SKM-1 treated with dmso at 0.1 percent for 144 hours (cell line): ENCODE measurements around the gene ECT2L.
"Not testable (repeated sequence)": the region's sequence is repeated elsewhere in the genome, so short reads cannot be mapped to it uniquely, and the experiment has no call there.

ENCODE experiments used
- DNase-seq: peaks from one replicate; lab custom pipeline; 2025; ENCODE audit not compliant: unreplicated experiment; lab: John Stamatoyannopoulos, UW

The ECT2L gene

DNA sequence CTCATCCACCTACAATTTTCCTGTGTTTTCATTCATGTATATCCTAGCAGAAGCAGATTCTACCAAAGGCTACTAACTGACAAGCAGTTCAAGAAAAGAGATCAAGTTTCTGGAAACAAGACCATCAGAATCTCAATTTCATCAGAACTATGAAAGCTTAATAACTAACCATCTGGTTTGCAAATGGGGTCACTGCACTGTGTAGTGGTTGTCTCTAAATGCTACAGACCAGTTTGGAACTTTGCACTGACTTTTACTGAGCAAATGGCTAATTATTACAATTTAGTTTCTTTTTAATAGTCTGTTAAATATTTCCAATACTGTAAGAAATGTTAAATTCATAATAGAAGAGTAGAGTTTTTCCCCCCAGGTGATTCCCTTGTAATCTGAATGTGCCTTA is 127.7 kb downstream of the ECT2L start:
- DNase-seq: no peak

DNA sequence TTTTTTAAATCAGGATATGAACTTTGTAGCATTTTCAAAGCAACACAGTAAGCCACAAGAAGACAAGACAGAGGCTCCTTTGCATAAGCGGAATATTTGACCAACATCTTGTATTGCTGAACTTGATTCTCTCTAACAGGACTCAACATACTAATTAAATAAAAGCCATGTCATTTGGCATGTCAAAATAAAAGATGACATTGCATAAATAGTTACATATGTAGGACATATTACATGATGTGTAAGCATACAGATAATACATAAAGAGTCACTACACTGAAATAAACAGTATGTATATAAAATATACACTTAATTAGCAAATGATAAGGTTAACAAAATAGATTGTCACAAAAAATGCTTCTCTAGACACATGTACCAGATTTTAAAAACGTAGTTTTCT is 129.9 kb downstream of the ECT2L start:
- DNase-seq: no peak

DNA sequence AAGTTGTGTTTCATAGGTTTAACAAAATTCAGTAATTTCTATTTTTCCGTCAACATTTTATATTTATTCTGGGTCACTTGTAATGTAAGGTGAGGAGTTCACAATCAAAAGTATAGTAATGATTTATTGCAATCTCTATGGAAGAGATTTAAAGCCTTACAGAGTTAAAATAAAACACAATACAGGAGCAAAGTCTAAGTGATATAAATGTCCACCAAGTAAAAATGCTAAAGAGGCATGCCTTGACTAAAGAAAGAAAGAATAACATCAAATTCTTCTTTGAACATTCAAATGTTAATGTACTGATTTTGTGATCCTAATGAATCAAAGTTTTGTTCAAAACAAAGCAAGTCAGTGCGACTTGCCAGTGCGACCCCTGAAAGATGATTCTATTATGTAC is 130.7 kb downstream of the ECT2L start:
- DNase-seq: no peak

DNA sequence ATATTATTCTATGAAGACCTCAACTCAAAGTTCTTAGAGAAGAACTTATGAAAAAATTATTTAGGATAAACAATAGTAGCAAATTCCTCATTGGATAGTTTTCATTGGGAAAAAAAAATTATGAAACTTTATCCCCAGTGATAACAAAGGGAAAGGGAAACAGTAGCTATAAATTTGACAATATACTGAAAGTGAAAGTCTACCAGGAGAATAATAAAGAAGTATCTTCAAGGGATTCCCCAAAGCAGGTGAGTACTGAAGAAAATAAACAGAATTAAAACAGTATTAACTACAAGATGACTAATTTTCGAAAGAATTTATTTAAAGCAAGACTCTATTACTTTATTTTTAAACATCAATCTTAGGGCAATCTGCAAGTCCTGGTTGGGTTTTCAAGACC is 135.8 kb downstream of the ECT2L start:
- DNase-seq: no peak

DNA sequence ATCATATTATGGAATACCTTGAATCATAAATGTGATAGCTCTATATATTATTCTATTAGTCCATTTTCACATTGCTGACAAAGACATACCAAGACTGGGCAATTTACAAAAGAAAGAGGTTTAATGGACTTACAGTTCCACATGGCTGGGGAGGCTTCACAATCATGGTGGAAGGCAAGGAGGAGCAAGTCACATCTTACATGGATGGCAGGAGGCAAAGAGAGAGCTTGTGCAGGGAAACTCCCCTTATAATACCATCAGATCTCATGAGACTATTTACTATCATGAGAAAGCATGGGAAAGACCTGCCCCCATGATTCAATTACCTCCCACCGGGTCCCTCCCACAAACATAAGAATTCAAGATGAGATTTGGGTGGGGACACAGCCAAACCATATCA is 141.0 kb downstream of the ECT2L start:
- not testable (repeated sequence) for DNase-seq

DNA sequence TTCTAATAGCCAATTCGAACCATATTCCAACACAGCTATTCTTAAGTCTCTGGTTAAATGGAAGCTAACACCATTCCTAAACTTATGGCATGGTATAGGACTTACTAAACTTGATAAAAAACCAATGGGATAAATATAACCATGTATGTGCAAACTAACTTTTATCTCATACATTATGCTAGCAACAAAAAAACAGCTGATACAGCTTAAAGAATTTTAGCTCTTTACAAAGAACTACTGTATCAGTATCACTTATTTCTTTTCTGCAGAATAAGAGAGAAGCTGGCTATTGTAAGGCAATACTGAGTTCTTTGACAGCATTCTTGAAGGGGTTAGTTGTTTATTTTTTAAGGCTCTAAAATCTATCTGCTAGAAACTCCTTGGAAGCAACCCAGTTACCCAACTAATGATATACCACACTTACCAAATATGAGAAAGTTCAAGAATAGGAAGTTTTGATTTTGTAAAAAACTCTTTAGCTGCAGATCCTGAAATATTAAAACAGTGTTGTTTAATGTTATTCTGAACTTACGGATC is 147.3 kb downstream of the ECT2L start:
- DNase-seq: no peak

DNA sequence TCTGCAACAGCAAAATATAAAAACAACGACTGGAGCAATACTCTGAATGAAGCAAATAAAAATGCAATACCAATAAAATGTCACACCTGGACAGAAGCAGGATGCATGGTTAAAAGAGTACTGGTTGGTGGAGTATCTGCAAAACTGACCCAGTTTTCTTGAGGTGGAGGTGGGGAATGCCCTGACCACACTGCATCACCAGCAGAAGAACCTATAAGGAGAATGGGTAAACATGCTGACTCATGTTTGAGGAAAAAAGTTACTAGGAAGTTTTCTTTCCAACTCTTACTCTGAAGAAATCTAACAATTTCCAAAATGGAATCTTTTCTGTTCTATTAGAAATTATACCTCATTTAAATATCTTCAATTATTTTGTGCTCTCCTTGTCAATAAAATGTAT is 148.5 kb downstream of the ECT2L start:
- DNase-seq: no peak

DNA sequence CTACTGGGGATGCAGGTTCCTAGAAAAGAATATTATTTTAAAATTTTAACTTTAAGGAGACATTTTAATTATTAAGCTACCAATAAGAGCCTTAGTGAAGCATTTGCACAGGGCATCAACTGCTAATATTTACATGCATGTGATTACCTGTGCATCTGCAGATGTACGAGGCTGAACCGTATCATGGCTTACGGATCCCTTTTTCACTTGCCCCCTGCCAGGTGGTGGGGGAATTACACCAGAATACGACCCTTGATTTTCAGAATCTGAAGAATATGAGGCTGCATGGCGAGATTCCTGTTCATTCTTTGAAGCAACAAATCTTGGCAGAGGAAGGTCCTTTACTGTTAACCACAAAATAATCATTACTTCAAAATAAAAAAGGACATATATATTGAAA is 149.5 kb downstream of the ECT2L start:
- no peak for DNase-seq

DNA sequence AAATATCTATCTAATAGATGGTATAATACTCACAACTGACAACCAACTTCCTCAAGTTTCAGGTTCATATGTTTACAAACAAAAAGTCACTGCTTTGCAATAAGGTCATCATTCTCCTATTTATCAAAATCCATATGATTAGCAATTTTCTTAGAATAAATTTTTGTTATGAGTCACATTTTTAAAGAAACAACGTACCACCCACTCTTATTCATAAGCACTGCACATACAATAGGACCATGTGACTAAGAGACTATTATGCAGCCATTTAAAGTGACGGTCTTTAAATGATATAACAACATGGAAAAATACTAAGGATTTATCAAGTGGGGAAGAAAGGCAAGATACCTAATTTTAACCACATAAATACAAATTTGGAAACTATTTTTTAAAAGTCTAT is 152.1 kb downstream of the ECT2L start:
- no peak for DNase-seq

DNA sequence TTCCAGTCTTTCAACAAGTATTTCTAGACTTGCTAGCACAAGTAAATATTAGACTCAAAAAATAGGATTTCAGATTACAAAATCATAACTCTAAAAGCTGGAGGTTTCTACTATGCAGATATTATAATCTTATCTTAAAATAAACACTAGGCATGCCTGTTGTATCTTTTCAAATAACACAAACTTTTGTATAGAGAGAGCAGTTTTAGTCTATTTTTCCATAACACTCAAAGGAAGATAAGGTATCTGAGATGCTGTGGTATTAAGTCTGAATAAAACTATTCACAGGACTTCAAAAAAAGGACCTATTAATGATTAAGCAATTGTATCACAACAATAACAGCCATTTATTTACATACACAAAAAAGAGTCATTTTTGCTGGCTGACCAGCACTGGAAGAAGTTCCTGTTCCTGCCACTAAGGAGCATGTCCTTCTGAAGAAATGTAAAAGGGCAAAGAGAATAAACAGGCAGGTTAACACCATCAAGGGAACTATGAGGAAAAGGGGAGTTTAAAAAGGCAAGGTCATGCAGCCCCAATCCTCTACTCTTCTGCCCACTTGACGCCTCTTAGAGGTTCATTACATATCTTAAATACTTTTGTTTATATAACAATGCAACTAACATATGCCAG is 152.8 kb downstream of the ECT2L start:
- no peak for DNase-seq

DNA sequence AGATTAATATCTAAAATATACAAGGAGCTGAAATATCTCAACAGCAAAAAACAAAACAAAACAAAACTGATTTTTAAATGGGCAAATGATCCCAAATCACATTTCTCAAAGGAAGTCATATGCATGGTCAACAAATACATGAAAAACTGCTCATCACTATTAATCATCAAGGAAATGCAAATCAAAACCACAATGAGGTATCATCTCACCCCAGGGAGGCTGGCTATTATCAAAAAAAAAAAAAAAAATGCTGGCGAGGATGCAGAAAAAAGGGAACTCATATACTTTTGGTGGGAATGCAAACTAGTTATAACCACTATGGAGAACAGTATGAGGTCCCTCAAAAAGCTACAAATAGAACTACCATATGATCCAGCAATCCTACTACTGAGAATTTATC is 157.6 kb downstream of the ECT2L start:
- DNase-seq: no peak
